ENCODE data around the gene RAB40C.
A peak's percentile ranks its signal among the peaks of the same experiment; 100 is the strongest.

Gene RAB40C

GRCh38 chr16:569445-570254, 20.2 kb upstream of the RAB40C start, which contains the start of gene PIGQ:
Gene PIGQ, plus strand, starts transcription at chr16:569968. Its CDS starts 4,107 bp downstream, at chr16:574075.
- TF ChIP-seq ZFP30 (CRISPR knock-in tag; IDR thresholded peaks at IDR 0.05) (no peak), RARB (CRISPR knock-in tag; IDR thresholded peaks at IDR 0.05) (no peak), OSR1 (CRISPR knock-in tag; IDR thresholded peaks at IDR 0.05) (no peak), ZC3H10 (CRISPR knock-in tag; IDR thresholded peaks at IDR 0.05) (no peak), ISL1 (CRISPR knock-in tag; IDR thresholded peaks at IDR 0.05) (no peak), ZNF70 (CRISPR knock-in tag; IDR thresholded peaks at IDR 0.05) (no peak), SNAI2 (CRISPR knock-in tag; IDR thresholded peaks at IDR 0.05) (no peak), ESRRG (CRISPR knock-in tag; IDR thresholded peaks at IDR 0.05) (no peak), ZFP3 (CRISPR knock-in tag; IDR thresholded peaks at IDR 0.05) (no peak), ZNF8 (CRISPR knock-in tag; IDR thresholded peaks at IDR 0.05) (no peak)
- peak; percentile 63 for ATAC-seq

DNA sequence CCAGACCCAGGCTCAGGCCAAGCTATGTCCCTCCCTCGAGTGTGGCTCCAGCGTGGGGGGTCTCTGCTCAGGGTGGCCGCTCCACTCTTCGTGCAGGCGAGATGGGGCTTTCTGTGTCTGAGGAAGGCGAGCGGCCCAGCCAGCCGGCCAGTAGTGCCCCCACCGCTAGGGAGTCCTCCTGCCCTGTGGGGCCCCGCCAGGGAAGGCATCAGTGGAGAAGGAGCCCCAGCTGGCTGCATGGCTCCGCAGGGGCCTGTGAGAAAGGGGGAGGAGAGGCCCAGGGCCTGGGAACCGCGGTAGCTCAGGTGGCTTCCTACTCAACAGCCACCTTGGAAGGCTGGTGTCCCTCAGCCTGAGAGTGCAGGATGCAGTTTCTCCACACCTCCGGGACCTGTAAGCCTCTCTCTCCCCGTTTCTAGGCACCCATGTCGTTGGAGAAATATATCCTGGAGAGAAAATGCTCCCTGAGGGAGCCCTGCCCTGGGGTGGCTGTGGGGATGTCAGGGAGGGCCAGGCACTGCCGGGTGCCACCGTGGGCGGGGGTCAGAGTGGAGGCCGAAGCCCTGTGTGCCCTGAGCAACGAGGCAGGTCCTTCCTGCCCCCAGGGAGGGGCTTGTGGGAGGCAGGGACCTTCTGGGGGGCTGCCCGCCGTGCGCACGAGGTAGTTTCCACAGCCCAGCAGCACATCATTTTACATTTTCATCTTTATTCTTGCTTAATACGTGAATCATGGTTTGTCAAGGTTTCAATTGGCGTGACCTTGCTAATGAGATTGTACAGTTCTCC, 16.8 kb upstream of the RAB40C start:
- TF ChIP-seq SNAI2 (CRISPR knock-in tag; IDR thresholded peaks at IDR 0.05) = no peak
- TF ChIP-seq TOX (CRISPR knock-in tag; IDR thresholded peaks at IDR 0.05; ENCODE audit: borderline replicate concordance) = no peak
- no peak for TF ChIP-seq OSR1 (CRISPR knock-in tag; IDR thresholded peaks at IDR 0.05)
- no peak for TF ChIP-seq RARB (CRISPR knock-in tag; IDR thresholded peaks at IDR 0.05)
- no peak for TF ChIP-seq CREB5 (CRISPR knock-in tag; IDR thresholded peaks at IDR 0.05; ENCODE audit: low read depth)
- no peak for ATAC-seq

DNA sequence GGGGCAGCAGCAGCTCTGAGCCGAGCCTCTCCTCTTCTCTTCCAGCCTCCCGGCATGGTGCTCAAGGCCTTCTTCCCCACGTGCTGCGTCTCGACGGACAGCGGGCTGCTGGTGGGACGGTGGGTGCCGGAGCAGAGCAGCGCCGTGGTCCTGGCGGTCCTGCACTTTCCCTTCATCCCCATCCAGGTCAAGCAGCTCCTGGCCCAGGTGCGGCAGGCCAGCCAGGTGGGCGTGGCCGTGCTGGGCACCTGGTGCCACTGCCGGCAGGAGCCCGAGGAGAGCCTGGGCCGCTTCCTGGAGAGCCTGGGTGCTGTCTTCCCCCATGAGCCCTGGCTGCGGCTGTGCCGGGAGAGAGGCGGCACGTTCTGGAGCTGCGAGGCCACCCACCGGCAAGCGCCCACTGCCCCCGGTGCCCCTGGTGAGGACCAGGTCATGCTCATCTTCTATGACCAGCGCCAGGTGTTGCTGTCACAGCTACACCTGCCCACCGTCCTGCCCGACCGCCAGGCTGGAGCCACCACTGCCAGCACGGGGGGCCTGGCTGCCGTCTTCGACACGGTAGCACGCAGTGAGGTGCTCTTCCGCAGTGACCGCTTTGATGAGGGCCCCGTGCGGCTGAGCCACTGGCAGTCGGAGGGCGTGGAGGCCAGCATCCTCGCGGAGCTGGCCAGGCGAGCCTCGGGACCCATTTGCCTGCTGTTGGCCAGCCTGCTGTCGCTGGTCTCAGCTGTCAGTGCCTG, 15.7 kb upstream of the RAB40C start:
- TF ChIP-seq TCF4 (CRISPR knock-in tag; IDR thresholded peaks at IDR 0.05; ENCODE audit: borderline replicate concordance) (no peak), CREB5 (CRISPR knock-in tag; IDR thresholded peaks at IDR 0.05; ENCODE audit: low read depth) (no peak)

GRCh38 chr16:575354-576196, 14.3 kb upstream of the RAB40C start:
- no peak for TF ChIP-seq PPARA (CRISPR knock-in tag; IDR thresholded peaks at IDR 0.05; ENCODE audit: borderline replicate concordance)
- no peak for TF ChIP-seq OSR1 (CRISPR knock-in tag; IDR thresholded peaks at IDR 0.05)
- no peak for TF ChIP-seq ZC3H10 (CRISPR knock-in tag; IDR thresholded peaks at IDR 0.05)
- no peak for TF ChIP-seq POU6F1 (CRISPR knock-in tag; IDR thresholded peaks at IDR 0.05; ENCODE audit: borderline replicate concordance, low read depth)
- no peak for TF ChIP-seq ZNF8 (CRISPR knock-in tag; IDR thresholded peaks at IDR 0.05)
- no peak for TF ChIP-seq GLIS3 (CRISPR knock-in tag; IDR thresholded peaks at IDR 0.05)
- no peak for ATAC-seq

More for the DNA sequence above, 15.7 kb upstream of the RAB40C start:
- ATAC-seq = no peak

DNA sequence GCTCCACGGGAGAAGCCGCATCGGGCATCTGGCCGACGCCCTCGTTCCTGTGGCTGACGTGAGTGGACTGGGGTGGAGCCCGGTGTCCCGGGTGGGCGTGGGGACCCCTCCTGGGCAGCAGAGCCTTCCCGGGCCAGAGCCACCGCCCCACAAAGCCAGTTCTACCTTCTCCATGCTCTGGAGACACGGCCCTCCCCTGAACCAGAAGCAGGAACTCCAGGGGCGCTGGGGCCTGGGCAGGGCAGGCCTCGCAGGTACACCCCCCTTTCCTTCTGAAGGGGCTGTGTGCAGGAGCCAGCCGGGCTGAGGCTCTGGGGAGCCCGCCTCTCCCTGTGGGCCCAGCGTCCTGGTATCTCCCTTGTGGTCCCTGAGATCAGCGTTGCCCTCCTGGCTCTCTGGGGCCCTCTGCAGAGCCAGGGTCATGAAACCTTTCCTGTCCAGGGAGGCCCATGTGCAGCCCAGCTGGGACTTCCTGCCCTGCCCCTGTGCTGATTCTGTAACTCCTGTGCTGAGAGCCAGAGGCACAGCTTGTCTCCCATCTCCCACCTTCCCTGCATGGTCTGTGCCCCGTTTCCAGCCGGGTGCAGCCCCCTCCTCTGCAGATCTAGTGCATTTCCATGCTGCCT, 13.6 kb upstream of the RAB40C start:
- no peak for ATAC-seq
- TF ChIP-seq ESRRG (CRISPR knock-in tag; IDR thresholded peaks at IDR 0.05) = no peak
- TF ChIP-seq CSDC2 (CRISPR knock-in tag; IDR thresholded peaks at IDR 0.05) = no peak
- no peak for TF ChIP-seq PATZ1 (CRISPR knock-in tag; IDR thresholded peaks at IDR 0.05; ENCODE audit: borderline replicate concordance)
- TF ChIP-seq CREB5 (CRISPR knock-in tag; IDR thresholded peaks at IDR 0.05; ENCODE audit: low read depth) = no peak
- no peak for TF ChIP-seq ZFP30 (CRISPR knock-in tag; IDR thresholded peaks at IDR 0.05)
- TF ChIP-seq TCF4 (CRISPR knock-in tag; IDR thresholded peaks at IDR 0.05; ENCODE audit: borderline replicate concordance) = no peak
- TF ChIP-seq ISL1 (CRISPR knock-in tag; IDR thresholded peaks at IDR 0.05) = no peak
- TF ChIP-seq ZNF70 (CRISPR knock-in tag; IDR thresholded peaks at IDR 0.05) = no peak
